HG02943 (cell line): Measurements from ENCODE around the gene PFKL.
"Not testable (repeated sequence)": the region's sequence is repeated elsewhere in the genome, so short reads cannot be mapped to it uniquely, and the experiment has no call there.

Experiments used
- ATAC-seq: cut with Tn5 transposase; IDR thresholded peaks from one replicate; pipeline ENCODE4 v1.9.1; 2021; ENCODE audit warnings: mild to moderate bottlenecking, low read depth, moderate library complexity; ENCODE audit not compliant: unreplicated experiment

PFKL gene

DNA sequence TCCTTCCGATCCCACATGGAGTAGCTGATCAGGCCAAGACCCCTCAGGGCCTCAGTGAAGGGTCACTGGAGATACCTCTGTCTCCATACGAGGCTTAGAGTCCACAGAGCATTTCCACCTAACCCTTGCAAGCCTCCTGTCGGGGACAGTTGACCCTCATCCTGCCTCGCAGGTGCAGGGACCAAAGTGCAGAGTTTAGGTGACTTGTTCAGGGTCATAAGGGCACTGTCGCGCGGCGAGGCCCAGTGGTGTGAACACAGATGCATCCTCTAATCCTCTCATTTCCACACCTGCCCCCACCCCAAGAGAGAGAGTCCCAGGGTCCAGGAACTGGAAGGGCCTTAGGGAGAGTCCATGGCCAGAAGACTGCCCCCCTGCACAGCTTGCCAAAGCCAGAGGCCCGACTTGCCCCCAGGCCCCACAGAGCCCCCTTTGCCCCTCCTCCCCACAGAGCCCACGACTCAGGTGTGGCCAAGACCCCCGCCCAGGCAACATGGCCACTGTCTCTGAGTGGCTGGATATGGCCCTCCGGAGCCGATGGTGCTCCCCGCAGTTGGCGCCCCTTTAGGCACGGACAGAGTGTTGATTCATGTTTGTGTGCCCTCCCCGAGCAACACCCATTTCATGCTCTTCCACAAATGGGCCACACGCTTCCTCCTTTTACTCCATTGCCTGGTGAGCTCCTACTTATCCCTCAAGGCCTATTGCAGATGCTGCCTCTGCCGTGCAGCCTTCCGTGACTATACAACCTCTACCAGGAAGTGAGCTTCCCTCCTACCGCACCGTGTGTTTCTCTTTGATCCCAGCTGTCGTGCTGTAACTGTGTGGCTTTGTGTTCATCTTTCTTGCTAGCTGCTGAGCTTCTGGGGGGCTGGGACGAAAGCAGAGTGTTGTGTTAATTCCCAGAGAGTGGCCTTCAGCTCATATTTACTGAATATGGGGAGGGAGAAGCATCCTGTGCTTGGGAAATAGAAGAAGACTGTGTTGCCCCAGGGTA lies 55.2 kb downstream of the PFKL start:
- ATAC-seq: no peak

DNA sequence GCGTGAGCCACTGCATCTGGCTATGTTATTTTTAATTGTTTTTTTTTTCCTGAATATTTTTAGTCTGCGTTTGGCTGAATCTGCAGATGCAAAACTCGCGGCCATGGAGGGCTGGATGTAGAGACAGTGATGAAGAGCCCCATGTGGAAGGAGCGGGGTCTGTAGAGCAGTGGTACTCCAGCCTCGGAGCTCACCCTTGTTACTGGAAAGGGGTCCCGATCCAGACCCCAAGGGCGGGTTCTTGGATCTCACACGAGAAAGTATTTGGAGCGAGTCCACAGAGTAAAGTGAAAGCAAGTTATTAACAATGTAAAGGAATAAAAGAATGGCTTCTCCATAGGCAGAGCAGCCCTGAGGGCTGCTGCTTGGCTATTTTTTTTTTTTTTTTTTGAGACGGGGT lies 56.3 kb downstream of the PFKL start:
- ATAC-seq: no peak

DNA sequence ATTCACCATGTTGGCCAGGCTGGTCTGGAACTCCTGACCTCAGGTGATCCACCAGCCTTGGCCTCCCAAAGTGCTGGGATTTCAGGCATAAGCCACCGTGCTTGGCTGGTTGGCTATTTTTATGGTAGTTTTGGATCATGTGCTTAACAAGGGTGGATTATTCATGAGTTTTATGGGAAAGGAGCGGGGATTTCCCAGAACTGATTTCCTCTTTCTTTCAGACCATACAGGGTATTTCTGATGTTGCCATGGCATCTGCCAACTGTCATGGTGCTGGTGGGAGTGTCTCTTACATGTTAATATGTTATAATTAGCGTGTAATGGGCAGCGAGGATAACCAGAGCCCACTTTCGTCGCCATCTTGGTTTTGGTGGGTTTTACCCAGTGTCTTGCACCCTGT lies 56.8 kb downstream of the PFKL start:
- ATAC-seq: no peak

- ATAC-seq: no peak
Measured at GRCh38 chr21:44357064-44357837, 57.4 kb downstream of the PFKL start.

- no peak for ATAC-seq
Measured at GRCh38 chr21:44359396-44359795, 59.5 kb downstream of the PFKL start.

GRCh38 chr21:44360159-44360558 lies 60.3 kb downstream of the PFKL start:
- no peak for ATAC-seq

DNA sequence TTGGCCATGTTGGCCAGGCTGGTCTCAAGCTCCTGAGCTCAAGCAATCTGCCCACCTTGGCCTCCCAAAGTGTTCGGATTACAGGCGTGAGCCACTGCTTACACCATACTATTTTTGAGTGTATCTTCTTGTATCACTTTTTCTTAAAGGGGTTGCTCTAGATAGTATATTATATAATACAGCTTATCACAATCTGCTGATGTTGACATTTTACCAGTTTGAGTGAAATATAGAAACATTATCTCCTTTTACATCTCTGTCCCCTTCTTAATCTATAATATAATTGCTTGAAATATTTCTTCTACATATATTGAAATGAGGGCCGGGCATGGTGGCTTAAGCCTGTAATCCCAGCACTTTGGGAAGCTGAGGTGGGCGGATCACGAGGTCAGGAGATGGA lies 62.0 kb downstream of the PFKL start:
- not testable (repeated sequence) for ATAC-seq

GRCh38 chr21:44363278-44363677 lies 63.4 kb downstream of the PFKL start:
- ATAC-seq: no peak

DNA sequence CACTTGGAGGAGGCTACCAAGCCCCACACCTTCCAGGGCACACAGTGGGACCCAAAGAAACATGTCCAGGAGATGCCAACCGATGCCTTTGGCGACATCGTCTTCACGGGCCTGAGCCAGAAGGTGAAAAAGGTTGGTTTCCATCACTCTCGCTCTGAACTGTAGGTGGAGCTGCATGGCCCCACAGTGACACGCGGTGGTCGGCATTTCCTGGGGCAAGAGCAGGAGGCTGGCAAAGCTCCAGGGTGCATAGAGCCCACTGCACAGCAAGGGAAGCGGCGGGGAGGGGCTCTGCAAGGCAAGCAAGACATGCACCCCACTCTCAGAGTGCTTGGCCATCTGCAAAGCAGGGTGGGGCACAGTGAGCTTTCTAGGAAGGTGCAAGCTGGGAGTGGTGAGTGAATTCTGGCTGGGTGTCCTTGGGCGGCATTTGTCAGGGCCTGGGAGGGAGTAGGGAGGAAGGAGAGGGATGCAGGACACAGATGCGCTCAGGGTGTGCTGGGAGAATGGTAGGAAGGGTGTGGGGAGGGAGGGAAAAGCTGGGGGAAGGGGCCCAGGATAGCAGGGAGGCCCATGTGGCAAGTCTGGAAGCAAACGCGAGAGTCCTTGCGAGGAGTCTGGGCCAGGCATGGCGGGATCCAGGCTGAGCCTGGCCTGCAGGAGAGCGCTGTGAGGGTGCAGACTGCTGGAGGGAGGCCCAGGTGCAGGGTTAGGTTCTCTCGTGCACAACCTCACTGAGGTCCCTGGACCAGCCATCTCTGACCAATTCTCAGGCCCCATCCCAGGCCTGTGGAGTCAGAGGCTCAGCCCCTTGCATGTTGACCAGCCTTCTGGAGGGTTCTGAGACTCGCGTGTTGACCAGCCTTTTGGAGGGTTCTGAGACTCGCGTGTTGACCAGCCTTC lies 64.5 kb downstream of the PFKL start:
- ATAC-seq: no peak

DNA sequence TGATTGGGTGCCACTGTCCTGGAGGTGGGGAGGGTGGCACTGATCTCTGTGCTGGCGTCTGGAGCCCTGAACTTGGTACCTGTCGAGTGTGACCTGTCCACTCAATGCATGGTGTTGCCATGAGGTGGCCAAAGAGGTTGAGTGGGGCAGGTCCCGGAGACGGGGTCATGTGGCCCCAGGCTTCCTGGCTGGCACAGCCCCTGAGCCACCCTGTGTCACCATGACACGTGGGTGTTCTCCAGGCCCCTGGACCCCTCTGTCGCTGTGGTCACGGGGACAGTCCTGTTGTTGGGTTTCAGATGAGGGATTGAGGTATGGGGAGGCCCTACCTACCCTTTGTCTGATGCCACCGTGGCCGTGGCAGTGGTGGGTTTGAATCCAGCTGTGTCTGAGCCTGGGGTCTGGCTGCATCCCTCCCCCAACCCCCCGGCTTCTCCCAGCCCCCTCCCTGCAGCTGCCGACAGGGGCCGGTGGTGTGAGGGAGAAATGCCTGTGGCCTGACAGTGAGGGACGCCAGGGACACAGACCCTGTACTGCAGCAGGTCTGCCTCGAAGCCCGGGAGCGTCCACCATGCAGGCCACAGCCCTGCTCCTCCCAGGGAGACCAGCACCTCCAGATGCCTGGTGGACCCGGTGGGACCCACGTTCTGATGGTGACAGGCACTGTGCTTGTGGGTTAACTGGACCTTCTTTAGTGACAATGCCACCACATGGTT lies 65.6 kb downstream of the PFKL start:
- no peak for ATAC-seq

DNA sequence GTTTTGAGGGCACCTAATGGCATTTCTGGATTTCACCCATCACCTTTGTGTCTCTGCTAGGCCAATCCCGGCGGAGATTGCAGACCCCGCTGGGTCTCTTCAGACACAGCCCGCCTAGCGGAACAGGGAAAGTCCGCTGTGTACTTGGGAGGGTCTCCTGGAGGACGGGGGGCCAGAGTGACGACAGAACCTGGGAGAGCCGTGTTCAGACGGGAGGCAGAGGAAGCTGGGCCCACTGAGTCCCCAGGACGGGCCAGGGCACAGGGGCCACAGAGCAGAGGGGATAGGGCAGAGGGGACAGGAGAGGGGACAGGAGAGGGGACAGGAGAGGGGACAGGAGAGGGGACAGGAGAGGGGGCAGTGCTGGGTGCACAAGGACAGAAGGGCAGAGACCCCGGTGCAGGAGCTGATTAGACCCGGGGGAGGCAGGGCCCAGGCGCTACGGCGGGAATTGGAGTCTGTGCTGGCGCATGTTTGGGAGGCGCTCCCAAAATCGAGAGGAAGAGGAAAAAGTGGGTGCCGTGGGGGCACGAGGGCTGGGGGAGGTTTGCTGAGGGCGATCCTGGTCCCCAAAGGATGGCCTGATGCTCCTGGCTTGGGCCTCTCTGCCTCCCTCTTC lies 66.2 kb downstream of the PFKL start:
- no peak for ATAC-seq

GRCh38 chr21:44366586-44367211 lies 66.8 kb downstream of the PFKL start:
- no peak for ATAC-seq

- no peak for ATAC-seq
Measured at GRCh38 chr21:44368711-44369446, 69.0 kb downstream of the PFKL start.

- ATAC-seq: no peak
Measured at GRCh38 chr21:44370027-44370735, 70.3 kb downstream of the PFKL start.

DNA sequence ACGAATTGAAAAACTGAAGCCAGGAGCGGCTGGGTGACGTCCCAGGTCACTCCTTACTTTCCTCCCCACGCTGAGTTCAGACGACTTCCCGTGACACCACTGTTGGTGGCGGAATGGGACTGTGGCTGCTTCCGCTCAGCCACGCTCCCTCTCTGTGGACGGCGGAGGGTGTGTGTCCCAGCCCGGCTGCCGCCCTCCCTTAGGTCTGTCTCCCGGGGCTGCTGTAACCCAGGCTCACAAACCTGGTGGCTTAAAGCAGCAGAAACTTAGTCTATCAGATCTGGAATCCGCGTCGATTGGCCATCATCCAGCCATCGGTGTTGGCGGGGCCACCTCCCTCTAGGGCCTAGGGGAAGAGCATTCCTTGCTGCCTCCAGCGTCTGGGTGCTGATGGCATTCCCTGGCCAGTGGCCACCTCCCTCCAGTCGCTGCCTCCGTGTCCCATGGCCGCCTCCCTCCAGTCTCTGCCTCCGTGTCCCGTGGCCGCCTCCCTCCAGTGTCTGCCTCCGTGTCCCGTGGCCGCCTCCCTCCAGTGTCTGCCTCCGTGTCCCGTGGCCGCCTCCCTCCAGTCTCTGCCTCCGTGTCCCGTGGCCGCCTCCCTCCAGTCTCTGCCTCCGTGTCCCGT lies 71.0 kb downstream of the PFKL start:
- no peak for ATAC-seq

- no peak for ATAC-seq
Measured at GRCh38 chr21:44371596-44371995, 71.7 kb downstream of the PFKL start.

- no peak for ATAC-seq
Measured at GRCh38 chr21:44372616-44373015, 72.8 kb downstream of the PFKL start.
